Stomach smooth muscle (tissue), 2 donors: ENCODE data around the gene GET4.
A peak's percentile ranks its signal among the peaks of the same experiment; 100 is the strongest.
"Not testable (repeated sequence)": the region's sequence is repeated elsewhere in the genome, so short reads cannot be mapped to it uniquely, and the experiment has no call there.

Source experiments
- H3K27ac ChIP-seq: one replicate; pipeline ENCODE4 v1.7.0; 2013; ENCODE audit warnings: mild to moderate bottlenecking, low read length, inconsistent platforms
- H3K27me3 ChIP-seq, 2 donors: one replicate each; pipeline ENCODE4 v1.7.0; 2013; ENCODE audit warnings: low read length in 2 of 2; ENCODE audit not compliant: insufficient read depth in 2 of 2, control insufficient read depth in 1 of 2
- H3K36me3 ChIP-seq, 2 donors: one replicate each; pipeline ENCODE4 v1.7.0; 2013; ENCODE audit warnings: low read length in 2 of 2; ENCODE audit not compliant: control insufficient read depth in 2 of 2, insufficient read depth in 2 of 2
- H3K4me1 ChIP-seq: one replicate; pipeline ENCODE4 v1.7.0; 2013; ENCODE audit warnings: low read length; ENCODE audit not compliant: control insufficient read depth, insufficient read depth
- H3K4me3 ChIP-seq, 2 donors: one replicate each; pipeline ENCODE4 v1.7.0; 2013; ENCODE audit warnings: low read length in 2 of 2
- H3K9ac ChIP-seq, 2 donors: one replicate each; pipeline ENCODE4 v1.7.0; 2013; ENCODE audit warnings: low read length in 2 of 2, mild to moderate bottlenecking in 1 of 2
- H3K9me3 ChIP-seq, 2 donors: one replicate each; pipeline ENCODE4 v1.7.0; 2013; ENCODE audit warnings: low read length in 2 of 2; ENCODE audit not compliant: control insufficient read depth in 2 of 2
- donor health status: healthy.
- donor health status: Pancreatic carcinoma.

The GET4 gene

DNA sequence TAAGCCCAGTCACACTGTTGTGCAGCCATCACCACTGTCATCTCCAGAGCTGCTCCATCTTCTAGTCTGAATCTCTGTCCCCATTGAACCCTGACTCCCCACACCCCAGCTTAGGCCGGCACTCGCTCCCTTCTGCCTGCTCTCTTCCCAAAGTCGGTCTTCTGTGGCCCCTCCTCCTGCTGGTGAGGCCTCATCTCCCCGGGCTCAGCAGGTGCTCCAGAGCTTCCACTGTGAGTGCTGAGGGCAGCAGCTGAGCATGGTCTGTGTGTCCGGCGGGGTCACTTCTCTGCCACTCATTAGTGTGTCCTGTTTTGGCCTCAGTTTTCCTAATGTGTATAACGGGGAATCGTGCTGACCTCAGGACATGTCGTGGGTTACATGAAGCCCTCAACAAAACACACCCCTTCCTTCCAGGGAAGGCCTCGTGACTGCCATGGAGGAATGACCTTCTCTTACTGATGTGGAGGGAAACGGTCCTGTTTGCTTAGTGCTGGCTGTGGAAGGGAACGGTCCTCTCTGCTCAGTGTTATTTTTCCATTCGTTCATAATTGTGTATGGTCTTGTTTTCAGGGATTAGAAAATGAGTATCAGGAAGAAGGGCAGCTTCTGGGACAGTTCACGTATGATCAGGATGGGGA is 4.3 kb upstream of the GET4 start:
- Histone ChIP-seq H3K4me1 (peaks cover 60% of the 10 kb centered on the region), H3K9me3 (no peaks in the 10 kb centered on the region), H3K36me3 (peaks cover 22 to 43% of the 10 kb centered on the region in 2 donors), H3K27ac (peak overlapping the region; percentile 85), H3K4me3 (no peak overlapping the region), H3K9ac (peak overlapping the region in 1 of 2 donors; percentile 42), H3K27me3 (no peaks in the 10 kb centered on the region)

DNA sequence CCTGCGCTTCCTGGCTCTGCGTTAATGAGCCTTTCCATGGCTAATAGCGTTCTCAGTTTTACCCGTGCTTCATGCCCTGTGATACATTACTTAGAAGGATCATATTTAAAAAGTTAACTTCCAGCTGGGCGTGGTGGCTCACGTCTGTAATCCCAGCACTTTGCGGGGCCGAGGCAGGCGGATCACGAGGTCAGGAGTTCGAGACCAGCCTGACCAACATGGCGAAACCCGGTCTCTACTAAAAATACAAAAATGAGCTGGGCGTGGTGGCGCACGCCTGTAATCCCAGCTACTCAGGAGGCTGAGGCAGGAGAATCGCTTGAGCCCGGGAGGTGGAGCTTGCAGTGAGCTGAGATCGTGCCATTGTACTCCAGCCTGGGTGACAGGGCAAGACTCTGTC is 3.7 kb upstream of the GET4 start:
- H3K4me3 ChIP-seq, H3K9me3 ChIP-seq, H3K27me3 ChIP-seq, H3K9ac ChIP-seq: not testable (repeated sequence)
- H3K4me1 ChIP-seq: peaks cover 53% of the 10 kb centered on the region
- peaks cover 18 to 38% of the 10 kb centered on the region in 2 donors for H3K36me3 ChIP-seq
- H3K27ac ChIP-seq: peak overlapping the region; percentile 85

DNA sequence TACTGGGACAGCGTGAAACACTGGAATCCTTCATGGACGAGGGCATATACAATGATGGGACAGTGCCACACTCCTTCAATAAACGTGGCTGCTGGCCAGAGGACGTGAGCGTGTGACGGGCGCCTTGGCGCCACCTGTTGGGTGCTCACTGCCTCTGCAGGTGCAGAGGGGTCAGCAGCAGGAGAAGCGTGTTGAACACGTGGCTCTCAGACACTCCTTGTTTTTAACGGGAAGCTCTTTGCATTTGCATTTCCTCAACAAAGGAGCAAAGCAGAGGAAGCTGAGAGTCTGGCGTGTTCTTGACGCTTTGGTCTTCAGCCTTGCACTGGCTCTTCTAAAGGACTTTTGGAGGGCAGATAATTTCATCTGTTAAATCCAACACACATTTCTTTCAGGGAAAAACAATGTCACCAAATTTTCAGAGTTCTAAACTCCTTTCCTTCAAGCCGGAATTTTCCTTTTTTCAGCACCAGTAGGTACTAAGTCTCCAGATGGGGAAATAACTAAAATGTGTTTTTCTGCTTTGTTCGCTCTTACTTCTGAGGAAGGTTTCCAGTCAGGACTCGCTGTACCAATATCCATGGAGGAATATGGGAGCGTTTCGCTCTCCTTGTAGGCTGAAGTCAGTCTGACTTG is 2.9 kb upstream of the GET4 start:
- H3K9ac ChIP-seq: peak overlapping the region; percentile 14 to 19
- H3K4me1 ChIP-seq: peaks cover 53% of the 10 kb centered on the region
- H3K4me3 ChIP-seq: no peak overlapping the region
- no peaks in the 10 kb centered on the region for H3K27me3 ChIP-seq
- H3K27ac ChIP-seq: peak overlapping the region; percentile 85
- no peaks in the 10 kb centered on the region for H3K9me3 ChIP-seq
- peaks cover 18 to 38% of the 10 kb centered on the region in 2 donors for H3K36me3 ChIP-seq

DNA sequence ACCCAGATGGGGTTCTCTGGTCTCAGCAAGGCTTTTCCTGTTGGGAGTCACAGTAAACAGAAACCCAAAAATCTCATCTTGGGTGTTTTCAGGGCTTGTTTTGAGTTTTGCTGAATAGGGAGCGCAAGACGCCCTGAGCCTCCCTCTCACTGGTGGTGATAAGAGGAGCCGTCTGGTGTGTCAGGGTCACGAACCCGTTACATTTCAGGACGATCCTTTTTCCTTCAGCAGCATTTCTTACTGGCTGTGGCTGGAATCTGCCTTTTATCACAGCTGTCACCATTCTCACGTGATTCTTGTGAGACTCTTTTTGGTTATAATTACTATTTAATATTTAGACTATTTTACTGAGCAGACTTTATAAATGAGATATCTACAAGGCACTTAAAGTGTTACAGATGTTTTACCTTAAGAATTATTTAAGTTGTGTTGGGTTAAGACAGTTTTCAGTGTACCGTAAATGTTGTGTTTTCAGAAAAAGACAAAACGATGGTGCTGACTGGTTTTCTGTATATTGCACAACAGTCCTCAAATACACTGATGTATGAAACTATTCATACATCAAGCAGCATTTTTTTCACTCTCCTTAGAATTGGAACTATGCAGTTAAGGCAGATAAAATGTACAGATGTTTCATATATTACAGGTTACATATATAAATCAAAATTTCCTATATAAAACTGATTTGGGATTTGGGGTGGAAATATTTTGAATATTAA is 2.2 kb upstream of the GET4 start:
- Histone ChIP-seq H3K9ac (peak overlapping the region; percentile 14 to 19), H3K27me3 (no peaks in the 10 kb centered on the region), H3K27ac (peak overlapping the region; percentile 85), H3K4me1 (peaks cover 54% of the 10 kb centered on the region), H3K36me3 (peaks cover 17 to 38% of the 10 kb centered on the region in 2 donors), H3K9me3 (no peaks in the 10 kb centered on the region), H3K4me3 (no peak overlapping the region)

DNA sequence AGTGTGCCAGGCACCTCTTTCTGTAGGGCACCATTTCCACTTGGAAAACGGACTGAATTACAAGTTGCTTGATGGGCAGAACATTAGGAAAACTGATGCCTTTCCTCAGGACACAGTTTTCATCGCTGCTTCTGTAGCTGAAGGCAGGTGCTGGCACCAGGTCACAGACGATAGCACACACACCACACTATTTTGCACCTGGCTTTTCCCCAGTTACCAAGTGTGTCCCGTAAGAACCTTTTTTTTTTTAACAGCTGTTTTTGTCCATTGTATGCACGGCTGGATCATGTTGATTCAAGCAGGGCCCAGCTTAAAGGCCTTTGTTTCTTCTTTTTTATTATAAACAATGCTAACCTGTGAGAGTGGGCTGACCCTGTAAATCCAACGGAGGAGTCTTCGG is 1.3 kb upstream of the GET4 start:
- no peak overlapping the region for H3K4me3 ChIP-seq
- H3K9me3 ChIP-seq: no peaks in the 10 kb centered on the region
- H3K27ac ChIP-seq: peak overlapping the region; percentile 73
- H3K9ac ChIP-seq: no peak overlapping the region
- peaks cover 11 to 33% of the 10 kb centered on the region in 2 donors for H3K36me3 ChIP-seq
- peaks cover 53% of the 10 kb centered on the region for H3K4me1 ChIP-seq
- H3K27me3 ChIP-seq: no peaks in the 10 kb centered on the region

DNA sequence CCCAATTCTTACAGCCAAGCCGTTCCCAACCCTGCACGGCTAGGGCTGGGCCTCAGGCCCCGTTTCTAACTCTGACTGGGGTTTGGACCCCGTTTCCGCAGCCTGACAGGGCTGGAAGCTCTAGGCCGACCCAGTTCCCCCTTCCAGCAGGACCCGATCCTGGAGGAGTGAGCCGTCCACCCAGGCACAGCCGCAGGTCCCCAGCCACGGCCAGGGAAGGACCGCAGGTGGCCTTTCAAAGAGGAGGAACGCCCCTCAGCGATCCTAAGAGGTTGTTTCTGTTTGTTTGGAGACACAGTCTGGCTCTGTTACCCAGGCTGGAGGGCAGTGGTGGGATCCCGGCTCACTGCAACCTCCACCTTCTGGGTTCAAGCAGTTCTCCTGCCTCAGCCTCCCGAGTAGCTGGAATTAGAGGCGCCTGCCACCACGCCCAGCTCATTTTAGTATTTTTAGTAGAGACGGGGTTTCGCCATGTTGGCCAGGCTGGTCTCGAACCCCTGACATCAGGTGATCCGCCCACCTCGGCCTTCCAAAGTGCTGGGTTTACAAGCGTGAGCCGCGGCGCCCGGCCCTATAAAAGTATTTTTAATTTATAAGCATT is 778 bp upstream of the GET4 start:
- H3K27me3 ChIP-seq: no peaks in the 10 kb centered on the region
- peaks cover 11 to 28% of the 10 kb centered on the region in 2 donors for H3K36me3 ChIP-seq
- H3K4me3 ChIP-seq: peak overlapping the region; percentile 7 to 54
- H3K27ac ChIP-seq: peak overlapping the region; percentile 73
- H3K9me3 ChIP-seq: no peaks in the 10 kb centered on the region
- H3K9ac ChIP-seq: no peak overlapping the region
- H3K4me1 ChIP-seq: peaks cover 56% of the 10 kb centered on the region

DNA sequence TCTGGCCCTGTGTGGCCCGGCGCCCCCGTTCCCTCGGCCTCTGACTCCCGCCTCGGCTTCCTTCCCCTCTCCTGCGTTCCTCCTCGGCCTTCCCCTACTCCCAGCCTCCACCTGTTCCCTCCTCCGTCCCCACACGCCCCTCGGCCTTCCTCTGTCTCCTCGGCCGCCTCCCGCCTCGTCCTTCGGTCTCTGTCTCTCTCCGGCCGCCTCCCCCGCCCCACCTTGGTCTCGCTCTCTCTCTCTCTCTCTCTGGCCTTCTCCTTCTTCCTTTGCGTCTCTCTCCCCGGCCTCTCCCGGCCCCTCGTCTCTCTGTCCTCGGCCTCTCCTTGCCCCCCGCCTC is 588 bp downstream of the GET4 start:
- H3K4me1 ChIP-seq: peaks cover 56% of the 10 kb centered on the region

DNA sequence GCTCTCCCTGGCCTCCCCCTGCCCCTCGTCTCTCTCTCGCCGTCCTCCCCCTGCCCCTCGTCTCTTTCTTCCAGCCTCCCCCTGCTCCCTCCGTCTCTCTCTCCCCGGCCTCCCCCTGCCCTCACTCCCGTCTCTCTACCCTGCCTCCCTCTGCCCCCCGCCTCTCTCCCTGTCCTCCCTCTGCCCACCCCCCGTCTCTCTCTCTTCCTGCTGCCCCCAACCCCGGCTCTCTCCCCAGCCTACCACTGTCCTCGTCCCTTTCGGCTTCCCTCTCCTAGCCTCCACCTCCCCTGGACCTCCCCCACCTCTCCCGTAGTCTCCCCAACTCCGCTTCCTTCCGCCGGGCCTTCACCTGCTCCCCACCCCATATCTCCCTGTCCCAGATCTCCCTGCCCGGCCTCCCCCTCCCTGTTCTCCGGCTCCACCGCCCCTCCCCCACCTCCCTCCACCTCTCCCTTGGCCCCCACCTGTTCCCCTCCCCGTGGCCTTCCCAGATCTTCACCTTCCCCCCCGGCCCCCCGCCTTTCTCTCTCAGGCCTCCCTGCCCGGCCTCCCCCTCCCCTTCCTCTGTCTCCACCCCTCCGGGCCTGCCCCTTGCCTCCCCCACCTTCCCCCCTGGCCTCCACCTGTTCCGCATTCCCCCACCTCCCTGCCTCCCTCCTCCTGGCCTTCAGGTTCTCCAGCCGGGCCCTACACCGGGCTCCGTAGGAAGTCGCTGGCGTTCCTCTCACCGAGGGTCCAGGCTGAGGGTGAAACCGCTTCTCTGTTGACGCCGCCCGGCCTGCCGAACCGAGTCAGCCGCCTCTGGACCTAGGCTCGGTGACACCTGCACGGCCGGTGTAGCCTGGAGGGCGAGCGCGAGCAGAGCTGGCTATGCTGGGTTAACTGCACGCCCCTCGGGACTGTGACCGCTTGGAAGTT is 1.2 kb downstream of the GET4 start:
- no peaks in the 10 kb centered on the region for H3K27me3 ChIP-seq
- peaks cover 55% of the 10 kb centered on the region for H3K4me1 ChIP-seq
- H3K36me3 ChIP-seq: peaks cover under 1 to 15% of the 10 kb centered on the region in 2 donors
- H3K9me3 ChIP-seq: no peaks in the 10 kb centered on the region
- H3K27ac ChIP-seq: peak overlapping the region; percentile 77
- peak overlapping the region; percentile 81 to 86 for H3K9ac ChIP-seq
- H3K4me3 ChIP-seq: peak overlapping the region; percentile 72 to 87

More for the DNA sequence above, 588 bp downstream of the GET4 start:
- Histone ChIP-seq H3K27me3 (no peaks in the 10 kb centered on the region), H3K36me3 (peaks cover 7 to 22% of the 10 kb centered on the region in 2 donors), H3K27ac (peak overlapping the region; percentile 77), H3K9me3 (no peaks in the 10 kb centered on the region), H3K4me3 (peak overlapping the region; percentile 72 to 87), H3K9ac (peak overlapping the region; percentile 81 to 86)

DNA sequence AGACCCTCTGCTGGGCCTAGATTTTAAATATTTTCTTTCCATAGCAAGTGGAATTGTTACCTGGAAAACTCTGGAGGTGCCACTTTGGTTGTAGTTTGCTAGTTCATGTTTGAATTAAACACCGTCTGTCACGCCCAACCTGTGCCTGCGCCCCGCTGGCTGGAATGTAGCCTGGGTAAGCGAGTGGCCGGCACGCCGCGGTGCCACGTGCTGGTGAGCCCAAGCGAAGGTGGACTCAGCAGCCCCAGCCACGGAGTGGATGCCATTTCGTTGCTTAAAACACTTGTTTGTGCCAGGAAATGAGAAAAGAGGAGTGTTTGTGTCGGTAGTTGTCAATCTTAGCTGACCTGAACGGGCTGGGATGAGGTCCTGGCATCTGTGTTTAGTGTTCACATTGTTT is 2.7 kb downstream of the GET4 start:
- Histone ChIP-seq H3K4me1 (peaks cover 58% of the 10 kb centered on the region), H3K9me3 (no peaks in the 10 kb centered on the region), H3K27me3 (no peaks in the 10 kb centered on the region), H3K27ac (peak overlapping the region; percentile 46), H3K36me3 (peaks cover 0 to 9% of the 10 kb centered on the region in 2 donors), H3K4me3 (no peak overlapping the region), H3K9ac (peak overlapping the region in 1 of 2 donors; percentile 13)

DNA sequence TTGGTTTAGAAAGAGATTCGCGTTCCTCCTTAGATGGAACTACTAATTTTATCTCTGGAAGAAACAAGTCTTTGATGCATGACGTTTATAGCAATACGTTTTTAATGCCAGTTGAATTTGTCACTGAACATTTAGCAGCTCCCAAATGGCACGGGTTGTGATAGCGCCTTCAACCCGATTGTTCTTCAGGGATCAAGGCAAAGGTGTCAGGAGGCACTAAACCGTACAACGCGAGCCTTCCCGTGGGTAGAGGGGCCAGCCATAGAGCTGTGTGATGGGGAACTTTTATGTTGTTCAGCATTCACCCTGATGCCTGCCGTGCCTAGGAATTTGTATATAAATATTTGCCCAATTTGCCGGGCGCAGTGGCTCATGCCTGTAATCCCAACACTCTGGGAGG is 3.4 kb downstream of the GET4 start:
- Histone ChIP-seq H3K4me1 (peaks cover 57% of the 10 kb centered on the region), H3K36me3 (peaks cover 0 to 9% of the 10 kb centered on the region in 2 donors), H3K9me3 (no peaks in the 10 kb centered on the region), H3K27me3 (no peaks in the 10 kb centered on the region), H3K4me3 (no peak overlapping the region), H3K9ac (no peak overlapping the region), H3K27ac (peak overlapping the region; percentile 46)
